GM12892 (cell line): ENCODE measurements around the gene RAPGEF5.

Source experiments
- POLR2A ChIP-seq: IDR thresholded peaks from 2 replicates; pipeline ENCODE4 v1.6.1; 2011; ENCODE audit warnings: low read depth, low read length, control low read depth
- TAF1 ChIP-seq: IDR thresholded peaks from 2 replicates; pipeline ENCODE4 v1.6.1; 2011; ENCODE audit warnings: low read depth, mild to moderate bottlenecking, control low read depth, low read length, borderline replicate concordance

GRCh38 chr7:22223807-22224206 is 133.1 kb downstream of the RAPGEF5 start:
- TF ChIP-seq POLR2A (no peak), TAF1 (no peak)
